Right lobe of liver (tissue), 4 donors: Measurements from ENCODE around the gene HTR4.

Experiments
- CTCF ChIP-seq, 4 donors: fragments of 200-600 bp in 3 of 4; fragments of 450-650 bp in 1 of 4; IDR thresholded peaks; one replicate each; pipeline versions ENCODE4 v1.5.1 to v1.8.0; 2016 to 2022; ENCODE audit warnings: antibody characterized with exemption in 4 of 4, mild to moderate bottlenecking in 2 of 4
- POLR2A ChIP-seq: fragments of 450-650 bp; IDR thresholded peaks from one replicate; pipeline ENCODE4 v1.6.1; 2017; ENCODE audit warnings: antibody characterized with exemption, mild to moderate bottlenecking
- donor health status: DM: no; HTN: no; CAD: no.
- donor health status: DM: no; HTN: no; CAD: no.
- donor health status: DM: no; HTN: yes; CAD: no.

- TF ChIP-seq CTCF (IDR thresholded peaks at IDR 0.05) (no peak), POLR2A (no peak)
Measured at GRCh38 chr5:148636353-148636752, 18.0 kb downstream of the HTR4 start.
